HCT116 (cell line): Measurements from ENCODE around the gene RIMBP2. TPM values are rescaled to one million over a fixed set of nuclear protein-coding genes. Genes with fewer than 3 reads are reported as not detected.

Experiments
- ATAC-seq: fragments of 200-7000 bp; cut with Tn5 transposase; 2 replicates; pipeline ENCODE4 v1.9.1; 2020; ENCODE audit warnings: mild to moderate bottlenecking, moderate library complexity
- BruUV-seq: library from RNA; stranded (reverse); fragments of 400-500 nt; replicated peaks from 2 replicates; lab custom pipeline; 2021; lab: Mats Ljungman, UMichigan
- CTCF ChIA-PET: fragments of 300-600 bp; sonication (Branson Sonifier 250); formaldehyde crosslinking; loops from one replicate; lab custom pipeline; 2021; ENCODE audit warnings: antibody characterized with exemption; lab: Charles Lee
- POLR2A ChIA-PET: fragments of 300-600, 350-600 bp; sonication (Branson Sonifier 250); formaldehyde crosslinking; loops from one replicate; lab custom pipeline; 2021; ENCODE audit warnings: antibody characterized with exemption; lab: Charles Lee
- RAD21 ChIA-PET, 2 experiments: fragments of 300-600 bp; sonication (Branson Sonifier 250); formaldehyde crosslinking; loops; one replicate each; lab custom pipeline; 2023; ENCODE audit warnings: low total read pairs in 2 of 2; ENCODE audit not compliant: uncharacterized antibody in 2 of 2, unreplicated experiment in 2 of 2, low non-redundant PET in 1 of 2; lab: Charles Lee
- DNase-seq: peaks from one replicate; pipeline ENCODE4 v3.0.0-alpha.2; 2010; ENCODE audit warnings: low read depth, low spot score
- H2AFZ ChIP-seq: fragments of 200-600 bp; shearing (Covaris generic), sonication (generic); 2 replicates; pipeline ENCODE4 v1.6.1; 2017; ENCODE audit warnings: low read depth, mixed run types, mixed read lengths, antibody characterized with exemption, low read length; ENCODE audit not compliant: poor library complexity, severe bottlenecking
- H3K27ac ChIP-seq: 2 replicates; pipeline ENCODE4 v1.5.1; 2012; ENCODE audit warnings: low read depth, low read length
- H3K27me3 ChIP-seq: fragments of 200-600 bp; sonication (generic); 2 replicates; pipeline ENCODE4 v1.6.1; 2016; ENCODE audit warnings: mixed run types, low read length, mixed read lengths; ENCODE audit not compliant: insufficient read depth
- H3K36me3 ChIP-seq, 2 experiments: fragments of 200-500 bp in 1 of 2; fragments of 200-600 bp in 1 of 2; sonication (Bioruptor generic) in 1 of 2; sonication (generic) in 1 of 2; 2 replicates each; pipeline versions ENCODE4 v1.5.1 to v1.6.1; 2014 to 2016; ENCODE audit warnings: low read length in 2 of 2, inconsistent platforms in 1 of 2, mixed read lengths in 1 of 2, mixed run types in 1 of 2; ENCODE audit not compliant: insufficient read depth in 2 of 2, control insufficient read depth in 1 of 2
- H3K4me1 ChIP-seq, 2 experiments: fragments of 200-600 bp in 1 of 2; sonication (generic) in 1 of 2; 2 replicates each; pipeline versions ENCODE4 v1.5.1 to v1.6.1; 2012 to 2017; ENCODE audit warnings: low read length in 2 of 2, inconsistent platforms in 1 of 2, mild to moderate bottlenecking in 1 of 2, mixed read lengths in 1 of 2, mixed run types in 1 of 2, moderate library complexity in 1 of 2; ENCODE audit not compliant: insufficient read depth in 2 of 2, control insufficient read depth in 1 of 2
- H3K4me2 ChIP-seq: fragments of 200-600 bp; sonication (generic); 2 replicates; pipeline ENCODE4 v1.6.1; 2017; ENCODE audit warnings: mixed run types, low read length, mixed read lengths
- H3K4me3 ChIP-seq, 2 experiments: fragments of 200-600 bp in 1 of 2; sonication (generic) in 1 of 2; replicated peaks in 1 of 2; 2 replicates each; pipeline ENCODE4 v1.5.1; 2011 to 2016; ENCODE audit warnings: low read length in 2 of 2, control low read depth in 1 of 2, low read depth in 1 of 2, mild to moderate bottlenecking in 1 of 2, mixed read lengths in 1 of 2, mixed run types in 1 of 2
- H3K79me2 ChIP-seq: fragments of 200-600 bp; sonication (generic); 2 replicates; pipeline ENCODE4 v1.6.1; 2017; ENCODE audit warnings: mild to moderate bottlenecking, mixed run types, low read length, moderate library complexity, mixed read lengths; ENCODE audit not compliant: insufficient read depth
- H3K9ac ChIP-seq: fragments of 200-600 bp; sonication (generic); 2 replicates; pipeline ENCODE4 v1.6.1; 2016; ENCODE audit warnings: low read length, mixed read lengths
- H3K9me2 ChIP-seq: fragments of 200-600 bp; sonication (generic), shearing (Covaris generic); 2 replicates; pipeline ENCODE4 v1.6.1; 2017; ENCODE audit warnings: mixed run types, mild to moderate bottlenecking, moderate library complexity; ENCODE audit not compliant: insufficient read depth
- H3K9me3 ChIP-seq, 2 experiments: fragments of 200-500 bp in 1 of 2; fragments of 200-600 bp in 1 of 2; sonication (Bioruptor generic) in 1 of 2; sonication (generic) in 1 of 2; 2 replicates each; pipeline ENCODE4 v1.6.1; 2014 to 2017; ENCODE audit warnings: low read length in 2 of 2, mixed read lengths in 2 of 2, inconsistent platforms in 1 of 2, low read depth in 1 of 2, mild to moderate bottlenecking in 1 of 2, mixed run types in 1 of 2, moderate library complexity in 1 of 2; ENCODE audit not compliant: control insufficient read depth in 1 of 2, insufficient read depth in 1 of 2
- H4K20me1 ChIP-seq: fragments of 200-600 bp; sonication (generic), shearing (Covaris generic); 2 replicates; pipeline ENCODE4 v1.6.1; 2017; ENCODE audit warnings: mixed run types, mild to moderate bottlenecking, moderate library complexity; ENCODE audit not compliant: insufficient read depth
- ATF3 ChIP-seq: IDR thresholded peaks from 2 replicates; pipeline ENCODE4 v1.6.1; 2012
- CBX3 ChIP-seq: IDR thresholded peaks from 2 replicates; pipeline ENCODE4 v1.6.1; 2012; ENCODE audit warnings: low read depth
- CTCF ChIP-seq, 3 experiments: fragments of 200-600 bp in 1 of 3; sonication (generic) in 1 of 3; IDR thresholded peaks in 2 of 3; conservative IDR thresholded peaks in 1 of 3; 2 replicates each; pipeline ENCODE4 v1.5.1; 2012 to 2017; ENCODE audit warnings: low read depth in 2 of 3, low read length in 2 of 3, antibody characterized with exemption in 1 of 3, borderline replicate concordance in 1 of 3, control low read depth in 1 of 3, mild to moderate bottlenecking in 1 of 3, mixed read lengths in 1 of 3, mixed run types in 1 of 3, moderate library complexity in 1 of 3; ENCODE audit not compliant: insufficient read depth in 1 of 3
- ELF1 ChIP-seq: IDR thresholded peaks from 2 replicates; pipeline ENCODE4 v1.6.1; 2012; ENCODE audit warnings: low read depth, borderline replicate concordance
- EZH2 ChIP-seq: fragments of 200-600 bp; sonication (generic); IDR thresholded peaks from 2 replicates; pipeline ENCODE4 v1.6.1; 2017; ENCODE audit warnings: antibody characterized with exemption, mixed run types
- JUND ChIP-seq: IDR thresholded peaks from 2 replicates; pipeline ENCODE4 v1.6.1; 2012
- MAX ChIP-seq: IDR thresholded peaks from 2 replicates; pipeline ENCODE4 v1.6.1; 2012
- POLR2A ChIP-seq: IDR thresholded peaks from 2 replicates; pipeline ENCODE4 v1.7.0; 2011; ENCODE audit warnings: borderline replicate concordance; ENCODE audit not compliant: insufficient read depth, insufficient read length; ENCODE audit errors: extremely low read depth
- RAD21 ChIP-seq: IDR thresholded peaks from 2 replicates; pipeline ENCODE4 v1.6.1; 2012; ENCODE audit warnings: low read depth, mild to moderate bottlenecking
- SIN3A ChIP-seq: IDR thresholded peaks from 2 replicates; pipeline ENCODE4 v1.6.1; 2012; ENCODE audit warnings: low read depth
- SRF ChIP-seq: IDR thresholded peaks from 2 replicates; pipeline ENCODE4 v1.6.1; 2012; ENCODE audit warnings: low read depth
- YY1 ChIP-seq: IDR thresholded peaks from 2 replicates; pipeline ENCODE4 v1.6.1; 2011; ENCODE audit warnings: low read length, low read depth, moderate library complexity, mild to moderate bottlenecking; ENCODE audit not compliant: insufficient replicate concordance; ENCODE audit errors: extremely low read depth
- ZNF274 ChIP-seq: fragments of 200-500 bp; sonication (Bioruptor generic); IDR thresholded peaks from 2 replicates; pipeline ENCODE4 v1.6.1; 2014; ENCODE audit warnings: mild to moderate bottlenecking, low read depth, low read length, inconsistent platforms
- intact Hi-C: fragments of 100-400 bp; cut with micrococcal nuclease; formaldehyde crosslinking; loops from 2 replicates; pipeline ENCODE4 v1.10.0; 2022
- total RNA-seq: library from RNA; stranded (reverse); gene quantifications from one replicate; pipeline ENCODE4 v1.2.1, GENCODE V29; 2021; ENCODE audit not compliant: unreplicated experiment

The RIMBP2 gene
- total RNA-seq, 1 experiment from 2014 or later: not detected

- TF ChIP-seq ZNF274 (no peak), POLR2A (no peak)
Measured at GRCh38 chr12:130469552-130469951, 246.5 kb downstream of the RIMBP2 start (continued).

GRCh38 chr12:130468700-130469245, 247.3 kb downstream of the RIMBP2 start:
- Histone ChIP-seq H3K4me2 (no peak overlapping the region), H3K9ac (no peak overlapping the region), H4K20me1 (no peaks in the 10 kb centered on the region), H3K36me3 (no peaks in the 10 kb centered on the region), H3K79me2 (no peaks in the 10 kb centered on the region), H3K9me3 (no peaks in the 10 kb centered on the region; a peak in 1 of 4 replicates), H3K4me1 (no peaks in the 10 kb centered on the region), H3K9me2 (no peaks in the 10 kb centered on the region), H2AFZ (no peak overlapping the region), H3K27ac (no peak overlapping the region), H3K27me3 (no peaks in the 10 kb centered on the region), H3K4me3 (no peak overlapping the region)
- no peak for TF ChIP-seq ZNF274
- no peak for TF ChIP-seq CBX3
- no peak for TF ChIP-seq SIN3A
- TF ChIP-seq RAD21: no peak
- TF ChIP-seq ELF1: no peak
- no peak for TF ChIP-seq EZH2
- TF ChIP-seq ATF3: no peak
- TF ChIP-seq JUND: no peak
- no peak for TF ChIP-seq CTCF (IDR thresholded peaks at IDR 0.05 in 2 of 3, conservative IDR thresholded peaks at IDR 0.05 in 1 of 3; ENCODE audit: borderline replicate concordance in 1 of 3, insufficient read depth in 1 of 3, low read depth in 2 of 3, low read length in 2 of 3)
- no peak for TF ChIP-seq YY1
- no peak for TF ChIP-seq MAX
- no peak for TF ChIP-seq SRF
- DNase-seq: no peak
- no peak for ATAC-seq
- intact Hi-C loops: no loop called here
- ChIA-PET POLR2A (no interaction called here), RAD21 (no interaction called here), CTCF (no interaction called here)
- BruUV-seq: no TSS peak
